Fibroblast of the aortic adventitia (primary cell): ENCODE measurements around the gene FOXP1. TPM values are rescaled to one million over a fixed set of nuclear protein-coding genes. Genes with fewer than 3 reads are reported as not detected.

Experiments used
- DNase-seq: peaks from one replicate; pipeline ENCODE4 v3.0.0-alpha.2; 2010; ENCODE audit warnings: low read depth
- H3K4me3 ChIP-seq: 2 replicates; pipeline ENCODE4 v1.5.1; 2011; ENCODE audit warnings: low read depth, mild to moderate bottlenecking, control low read depth, low read length, moderate library complexity
- total RNA-seq: library from RNA; depleted of rRNA; stranded (reverse); fragments of >200 nt; gene quantifications from 2 replicates; pipeline ENCODE4 v1.2.3, GENCODE V29; 2012; ENCODE audit warnings: low replicate concordance
- TF ChIP-seq, protein P1 (sequence below): IDR thresholded peaks from 2 replicates; pipeline ENCODE4 v1.5.1; 2011; ENCODE audit warnings: mild to moderate bottlenecking, low read length, control low read depth, inconsistent platforms; ENCODE audit not compliant: insufficient read depth

FOXP1 gene
- total RNA-seq, 1 donor: 115 TPM

DNA sequence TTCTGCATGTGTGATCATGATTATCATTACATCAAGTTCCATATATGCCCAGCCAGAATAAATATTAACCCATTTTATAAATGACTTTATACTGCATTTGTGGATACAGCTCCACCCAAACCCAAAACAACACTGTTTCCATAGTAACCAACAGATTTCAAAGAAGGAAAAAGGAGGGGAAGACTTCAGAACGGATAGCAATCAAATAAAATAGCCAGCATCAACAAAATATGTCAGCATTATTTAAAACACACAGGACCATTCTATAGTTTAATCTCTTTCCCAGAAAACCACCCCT lies 114.4 kb downstream of the FOXP1 start:
- TF ChIP-seq, protein P1, sequence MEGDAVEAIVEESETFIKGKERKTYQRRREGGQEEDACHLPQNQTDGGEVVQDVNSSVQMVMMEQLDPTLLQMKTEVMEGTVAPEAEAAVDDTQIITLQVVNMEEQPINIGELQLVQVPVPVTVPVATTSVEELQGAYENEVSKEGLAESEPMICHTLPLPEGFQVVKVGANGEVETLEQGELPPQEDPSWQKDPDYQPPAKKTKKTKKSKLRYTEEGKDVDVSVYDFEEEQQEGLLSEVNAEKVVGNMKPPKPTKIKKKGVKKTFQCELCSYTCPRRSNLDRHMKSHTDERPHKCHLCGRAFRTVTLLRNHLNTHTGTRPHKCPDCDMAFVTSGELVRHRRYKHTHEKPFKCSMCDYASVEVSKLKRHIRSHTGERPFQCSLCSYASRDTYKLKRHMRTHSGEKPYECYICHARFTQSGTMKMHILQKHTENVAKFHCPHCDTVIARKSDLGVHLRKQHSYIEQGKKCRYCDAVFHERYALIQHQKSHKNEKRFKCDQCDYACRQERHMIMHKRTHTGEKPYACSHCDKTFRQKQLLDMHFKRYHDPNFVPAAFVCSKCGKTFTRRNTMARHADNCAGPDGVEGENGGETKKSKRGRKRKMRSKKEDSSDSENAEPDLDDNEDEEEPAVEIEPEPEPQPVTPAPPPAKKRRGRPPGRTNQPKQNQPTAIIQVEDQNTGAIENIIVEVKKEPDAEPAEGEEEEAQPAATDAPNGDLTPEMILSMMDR: no peak
- peak; percentile 31 for DNase-seq
- H3K4me3 ChIP-seq: no peak overlapping the region

- DNase-seq: peak; percentile 23
- H3K4me3 ChIP-seq: no peak overlapping the region
Measured at GRCh38 chr3:71468311-71469137, 115.0 kb downstream of the FOXP1 start.

GRCh38 chr3:71466483-71466882 lies 117.0 kb downstream of the FOXP1 start:
- TF ChIP-seq, protein P1: no peak
- H3K4me3 ChIP-seq: no peak overlapping the region
- DNase-seq: no peak

More at GRCh38 chr3:71468311-71469137, 115.0 kb downstream of the FOXP1 start:
- TF ChIP-seq, protein P1: no peak

- H3K4me3 ChIP-seq: no peak overlapping the region
- no peak for DNase-seq
- TF ChIP-seq, protein P1: no peak
Measured at GRCh38 chr3:71465371-71466036, 118.0 kb downstream of the FOXP1 start.

DNA sequence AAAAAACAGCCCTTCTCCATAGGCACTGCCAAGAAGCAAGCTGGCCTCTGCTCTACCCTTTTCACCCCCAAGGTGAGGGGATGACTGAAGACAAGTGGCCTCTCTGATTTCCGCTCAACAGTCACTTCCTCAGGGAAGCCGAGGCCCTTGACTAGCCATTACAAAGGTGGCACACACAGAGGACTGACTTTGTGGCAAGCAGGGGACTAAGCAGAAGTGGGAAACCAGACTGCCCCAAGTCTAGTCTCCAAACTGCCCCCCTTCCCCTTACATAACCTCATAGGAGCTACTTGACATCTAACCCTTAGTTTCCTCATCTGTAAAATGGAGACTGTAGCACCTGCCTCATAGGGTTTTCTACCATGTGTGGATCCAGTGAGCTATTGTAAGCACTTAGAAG lies 118.9 kb downstream of the FOXP1 start:
- TF ChIP-seq, protein P1: no peak
- DNase-seq: no peak
- no peak overlapping the region for H3K4me3 ChIP-seq

GRCh38 chr3:71463617-71464016 lies 119.9 kb downstream of the FOXP1 start:
- DNase-seq: no peak
- TF ChIP-seq, protein P1: no peak
- no peak overlapping the region for H3K4me3 ChIP-seq
